Mammary epithelial cell (primary cell): ENCODE measurements around the gene LARGE1.

Experiments used
- EZH2 ChIP-seq: IDR thresholded peaks from 2 replicates; pipeline ENCODE4 v1.6.1; 2012; ENCODE audit warnings: low read length, inconsistent platforms, borderline replicate concordance
- TF ChIP-seq, protein P1 (sequence below), 2 donors: IDR thresholded peaks in 1 of 2; conservative IDR thresholded peaks in 1 of 2; 2 replicates each; pipeline ENCODE4 v1.5.1; 2011 to 2012; ENCODE audit warnings: inconsistent platforms in 2 of 2, low read length in 2 of 2, mild to moderate bottlenecking in 2 of 2, control low read depth in 1 of 2, low read depth in 1 of 2; ENCODE audit not compliant: insufficient read depth in 1 of 2; ENCODE audit errors: extremely low read depth in 1 of 2

DNA sequence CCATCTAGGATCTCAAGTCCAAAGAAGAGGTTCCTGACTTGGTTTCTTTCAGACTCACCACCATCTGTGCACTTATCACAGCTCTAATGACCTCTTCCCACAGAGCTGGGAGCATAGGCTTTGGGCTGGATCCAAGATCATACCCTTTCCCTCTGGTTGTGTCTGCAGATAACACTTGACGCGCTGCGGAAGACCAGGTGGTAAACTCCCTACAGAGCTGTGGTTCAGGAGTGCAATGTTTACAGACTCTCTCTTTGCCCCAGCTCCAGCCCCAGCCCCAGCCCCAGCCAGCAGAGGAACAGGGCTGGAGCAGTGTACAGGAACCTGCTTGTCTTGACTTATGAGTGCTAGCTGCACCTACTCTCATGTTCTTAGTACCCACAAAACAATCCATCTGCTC lies 587.7 kb downstream of the LARGE1 start:
- TF ChIP-seq, protein P1, sequence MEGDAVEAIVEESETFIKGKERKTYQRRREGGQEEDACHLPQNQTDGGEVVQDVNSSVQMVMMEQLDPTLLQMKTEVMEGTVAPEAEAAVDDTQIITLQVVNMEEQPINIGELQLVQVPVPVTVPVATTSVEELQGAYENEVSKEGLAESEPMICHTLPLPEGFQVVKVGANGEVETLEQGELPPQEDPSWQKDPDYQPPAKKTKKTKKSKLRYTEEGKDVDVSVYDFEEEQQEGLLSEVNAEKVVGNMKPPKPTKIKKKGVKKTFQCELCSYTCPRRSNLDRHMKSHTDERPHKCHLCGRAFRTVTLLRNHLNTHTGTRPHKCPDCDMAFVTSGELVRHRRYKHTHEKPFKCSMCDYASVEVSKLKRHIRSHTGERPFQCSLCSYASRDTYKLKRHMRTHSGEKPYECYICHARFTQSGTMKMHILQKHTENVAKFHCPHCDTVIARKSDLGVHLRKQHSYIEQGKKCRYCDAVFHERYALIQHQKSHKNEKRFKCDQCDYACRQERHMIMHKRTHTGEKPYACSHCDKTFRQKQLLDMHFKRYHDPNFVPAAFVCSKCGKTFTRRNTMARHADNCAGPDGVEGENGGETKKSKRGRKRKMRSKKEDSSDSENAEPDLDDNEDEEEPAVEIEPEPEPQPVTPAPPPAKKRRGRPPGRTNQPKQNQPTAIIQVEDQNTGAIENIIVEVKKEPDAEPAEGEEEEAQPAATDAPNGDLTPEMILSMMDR (conservative IDR thresholded peaks at IDR 0.05 in 1 of 2, IDR thresholded peaks at IDR 0.05 in 1 of 2; ENCODE audit: extremely low read depth in 1 of 2, insufficient read depth in 1 of 2, low read depth in 1 of 2, low read length in 2 of 2), result no peak
- TF ChIP-seq EZH2, result no peak
